CD14-positive monocyte (primary cell): Measurements from ENCODE around the gene SEMA3F. TPM values are rescaled to one million over a fixed set of nuclear protein-coding genes. Genes with fewer than 3 reads are reported as not detected.

Source experiments
- DNase-seq, 3 donors: peaks; one replicate each; pipeline ENCODE4 v3.0.0-alpha.2; 2011 to 2022
- H2AFZ ChIP-seq: 2 replicates; pipeline ENCODE4 v1.6.0; 2012; ENCODE audit warnings: mild to moderate bottlenecking, low read depth, low read length, inconsistent platforms; ENCODE audit not compliant: insufficient read depth, poor library complexity, severe bottlenecking
- H3K27ac ChIP-seq, 2 donors: 1 replicate in 1 of 2; 2 replicates in 1 of 2; pipeline ENCODE4 v1.5.1; 2012 to 2013; ENCODE audit warnings: low read length in 2 of 2, control low read depth in 1 of 2, inconsistent platforms in 1 of 2, low read depth in 1 of 2, mild to moderate bottlenecking in 1 of 2
- H3K27me3 ChIP-seq, 2 donors: one replicate each; pipeline versions ENCODE4 v1.6.0 to v1.6.1; 2011 to 2013; ENCODE audit warnings: low read length in 2 of 2; ENCODE audit not compliant: control insufficient read depth in 2 of 2, insufficient read depth in 2 of 2
- H3K36me3 ChIP-seq, 2 donors: replicated peaks in 1 of 2; 1 replicate in 1 of 2; 2 replicates in 1 of 2; pipeline versions ENCODE4 v1.5.1 to v1.6.1; 2012 to 2013; ENCODE audit warnings: low read length in 2 of 2, control low read depth in 1 of 2, inconsistent platforms in 1 of 2, mild to moderate bottlenecking in 1 of 2; ENCODE audit not compliant: insufficient read depth in 2 of 2, control insufficient read depth in 1 of 2
- H3K4me1 ChIP-seq, 2 donors: 1 replicate in 1 of 2; 2 replicates in 1 of 2; pipeline versions ENCODE4 v1.5.1 to v1.6.1; 2012 to 2013; ENCODE audit warnings: low read length in 2 of 2, control low read depth in 1 of 2, inconsistent platforms in 1 of 2, mild to moderate bottlenecking in 1 of 2, moderate library complexity in 1 of 2; ENCODE audit not compliant: insufficient read depth in 2 of 2, control insufficient read depth in 1 of 2
- H3K4me2 ChIP-seq: replicated peaks from 2 replicates; pipeline ENCODE3; 2012; ENCODE audit warnings: low read length, moderate library complexity, mild to moderate bottlenecking; ENCODE audit not compliant: poor library complexity, severe bottlenecking; ENCODE audit errors: extremely low read depth
- H3K4me3 ChIP-seq, 3 experiments: fragments of 200-600 bp in 1 of 3; sonication (generic) in 1 of 3; replicated peaks in 1 of 3; 1 replicate in 2 of 3; 2 replicates in 1 of 3; pipeline ENCODE4 v1.5.1; 2011 to 2013; ENCODE audit warnings: low read length in 3 of 3, mild to moderate bottlenecking in 3 of 3, control low read depth in 2 of 3, low read depth in 2 of 3, inconsistent platforms in 1 of 3, moderate library complexity in 1 of 3
- H3K79me2 ChIP-seq: 2 replicates; pipeline ENCODE4 v1.6.0; 2012; ENCODE audit warnings: mild to moderate bottlenecking, control low read depth, inconsistent platforms, low read length, moderate library complexity; ENCODE audit not compliant: insufficient read depth
- H3K9ac ChIP-seq: 2 replicates; pipeline ENCODE4 v1.6.0; 2017; ENCODE audit warnings: low read length, mild to moderate bottlenecking; ENCODE audit not compliant: insufficient read depth, poor library complexity, severe bottlenecking
- H3K9me3 ChIP-seq, 2 donors: replicated peaks in 1 of 2; 1 replicate in 1 of 2; 2 replicates in 1 of 2; pipeline versions ENCODE4 v1.5.1 to v1.6.1; 2012 to 2013; ENCODE audit warnings: low read length in 2 of 2, control low read depth in 1 of 2; ENCODE audit not compliant: control insufficient read depth in 1 of 2, insufficient read depth in 1 of 2
- H4K20me1 ChIP-seq: 2 replicates; pipeline ENCODE4 v1.6.0; 2012; ENCODE audit warnings: mild to moderate bottlenecking, low read length, control low read depth, moderate library complexity; ENCODE audit not compliant: insufficient read depth
- H3K27ac Mint-ChIP-seq, 7 donors: one replicate each; pipeline ENCODE4 v1.8.0; 2020; ENCODE audit warnings: mild to moderate bottlenecking in 7 of 7, mixed read lengths in 7 of 7, moderate library complexity in 6 of 7, inconsistent platforms in 2 of 7
- H3K27me3 Mint-ChIP-seq, 3 donors: one replicate each; pipeline ENCODE4 v1.8.0; 2021 to 2022; ENCODE audit warnings: low read depth in 3 of 3, mild to moderate bottlenecking in 3 of 3, mixed read lengths in 3 of 3, moderate library complexity in 3 of 3, inconsistent platforms in 1 of 3
- H3K36me3 Mint-ChIP-seq, 2 donors: one replicate each; pipeline ENCODE4 v1.8.0; 2020; ENCODE audit warnings: mixed read lengths in 2 of 2, inconsistent platforms in 1 of 2, mild to moderate bottlenecking in 1 of 2
- H3K4me1 Mint-ChIP-seq: one replicate; pipeline ENCODE4 v1.8.0; 2020; ENCODE audit warnings: mild to moderate bottlenecking, mixed read lengths
- H3K4me3 Mint-ChIP-seq, 2 donors: one replicate each; pipeline ENCODE4 v1.8.0; 2020; ENCODE audit warnings: mild to moderate bottlenecking in 2 of 2, mixed read lengths in 2 of 2, moderate library complexity in 1 of 2
- H3K9me3 Mint-ChIP-seq, 7 donors: one replicate each; pipeline ENCODE4 v1.8.0; 2020 to 2022; ENCODE audit warnings: mixed read lengths in 7 of 7, mild to moderate bottlenecking in 6 of 7, moderate library complexity in 6 of 7, inconsistent platforms in 2 of 7
- CTCF ChIP-seq: fragments of 200-600 bp; IDR thresholded peaks from one replicate; pipeline ENCODE4 v1.8.0; 2022; ENCODE audit warnings: antibody characterized with exemption, mild to moderate bottlenecking
- WGBS: methylation state at CpG from one replicate; pipeline ENCODE4 v1.1.5; 2013; ENCODE audit warnings: missing lambda C conversion rate; ENCODE audit not compliant: insufficient coverage; 5-methylcytosine and 5-hydroxymethylcytosine counted together
- intact Hi-C, 2 donors: fragments of 100-400 bp; cut with micrococcal nuclease; formaldehyde crosslinking; loops; one replicate each; pipeline versions ENCODE4 v1.15.0 to v1.15.1; 2023
- polyA plus RNA-seq, 3 donors: library from polyadenylated mRNA; depleted of rRNA in 1 of 3; unstranded in 2 of 3; stranded (reverse) in 1 of 3; fragments of 300-500 nt in 2 of 3; fragments of >200 nt in 1 of 3; fragmentation: Illumina TruSeq in 2 of 3; gene quantifications; 1 replicate in 2 of 3; 2 replicates in 1 of 3; pipeline ENCODE4 v1.2.3, GENCODE V29; 2012 to 2021

The SEMA3F gene
- polyA plus RNA-seq, 3 donors = 0.01 TPM; not detected in 2

- H3K9me3 Mint-ChIP-seq = peaks cover 0 to 2% (median 0%) of the 10 kb centered on the region in 7 donors
- no peak overlapping the region for H3K27ac ChIP-seq
- no peaks in the 10 kb centered on the region for H3K9me3 ChIP-seq
- H3K4me3 Mint-ChIP-seq = no peak overlapping the region
- TF ChIP-seq CTCF = no peak
- no peaks in the 10 kb centered on the region for H3K36me3 ChIP-seq
- H3K4me1 Mint-ChIP-seq = peaks cover 14% of the 10 kb centered on the region
- no peak overlapping the region for H3K9ac ChIP-seq
- H2AFZ ChIP-seq = no peak overlapping the region
- peaks cover 13 to 14% of the 10 kb centered on the region in 2 donors for H3K4me1 ChIP-seq
- no peak for DNase-seq
- intact Hi-C loops = loop anchor here in 1 of 2 donors (5.0 to 10.0 kb wide), 2 partner anchors 100 to 1177 kb away; no protein-coding TSS in a partner anchor
- no peaks in the 10 kb centered on the region for H4K20me1 ChIP-seq
- peaks cover 17 to 30% (median 29%) of the 10 kb centered on the region in 3 donors for H3K27me3 Mint-ChIP-seq
- no CpG with 5 or more reads among the region's 1 CpG for WGBS
- no peaks in the 10 kb centered on the region for H3K79me2 ChIP-seq
- H3K4me2 ChIP-seq = no peak overlapping the region
- no peaks in the 10 kb centered on the region for H3K36me3 Mint-ChIP-seq
- no peak overlapping the region for H3K4me3 ChIP-seq
- peaks cover 0 to 8% of the 10 kb centered on the region in 2 donors for H3K27me3 ChIP-seq
- H3K27ac Mint-ChIP-seq = no peak overlapping the region
Measured at GRCh38 chr3:50222169-50222528, 67.0 kb downstream of the SEMA3F start.

GRCh38 chr3:50224639-50225038 is 69.5 kb downstream of the SEMA3F start:
- no peaks in the 10 kb centered on the region for H4K20me1 ChIP-seq
- peaks cover 22% of the 10 kb centered on the region for H3K79me2 ChIP-seq
- no peak overlapping the region for H3K9ac ChIP-seq
- no peak overlapping the region for H3K27ac ChIP-seq
- WGBS = 92% methylated on average over 5 of the region's 5 CpGs
- H3K36me3 ChIP-seq = no peaks in the 10 kb centered on the region
- no peak overlapping the region for H2AFZ ChIP-seq
- Mint-ChIP-seq H3K27me3 (peaks cover 19 to 27% (median 23%) of the 10 kb centered on the region in 3 donors), H3K36me3 (no peaks in the 10 kb centered on the region), H3K4me1 (peaks cover 35% of the 10 kb centered on the region), H3K27ac (peak overlapping the region in 1 of 7 donors; percentile 42), H3K4me3 (peak overlapping the region in 1 of 2 donors; percentile 32), H3K9me3 (peaks cover 0 to 2% (median 0%) of the 10 kb centered on the region in 7 donors)
- no peak overlapping the region for H3K4me3 ChIP-seq
- intact Hi-C loops = loop anchor here in 1 of 2 donors (5.0 to 10.0 kb wide), 2 partner anchors 102 to 1180 kb away; no protein-coding TSS in a partner anchor
- no peak for TF ChIP-seq CTCF
- peaks cover 36 to 37% of the 10 kb centered on the region in 2 donors for H3K4me1 ChIP-seq
- peaks cover 0 to 8% of the 10 kb centered on the region in 2 donors for H3K27me3 ChIP-seq
- no peaks in the 10 kb centered on the region for H3K9me3 ChIP-seq
- no peak for DNase-seq
- H3K4me2 ChIP-seq = no peak overlapping the region
